Activated CD4-positive, alpha-beta memory T cell treated with anti-CD3 and anti-CD28 coated beads, Interleukin-2, amount 10 ng/mL, durations not matched to agents 7 days and 5 days (primary cell): ENCODE data around the gene VSTM2L. TPM values are rescaled to one million over a fixed set of nuclear protein-coding genes. Genes with fewer than 3 reads are reported as not detected.

ENCODE experiments used
- CTCF ChIA-PET: fragments of 350-600 bp; sonication (Branson Sonifier 250); formaldehyde crosslinking; loops from one replicate; lab custom pipeline; 2021; ENCODE audit warnings: antibody characterized with exemption, inconsistent platforms; lab: Charles Lee
- POLR2A ChIA-PET: fragments of 350-600 bp; sonication (Branson Sonifier 250); formaldehyde crosslinking; loops from one replicate; lab custom pipeline; 2021; ENCODE audit warnings: antibody characterized with exemption; lab: Charles Lee
- DNase-seq: peaks from one replicate; pipeline ENCODE4 v3.0.0-alpha.2; 2020
- H3K27ac Mint-ChIP-seq: one replicate; pipeline ENCODE4 v1.8.0; 2021; ENCODE audit warnings: mild to moderate bottlenecking, mixed read lengths
- H3K27me3 Mint-ChIP-seq: one replicate; pipeline ENCODE4 v1.8.0; 2021; ENCODE audit warnings: mixed read lengths
- H3K36me3 Mint-ChIP-seq: one replicate; pipeline ENCODE4 v1.8.0; 2021; ENCODE audit warnings: low read depth, mixed read lengths
- H3K4me1 Mint-ChIP-seq: one replicate; pipeline ENCODE4 v1.8.0; 2021; ENCODE audit warnings: mixed read lengths
- H3K4me3 Mint-ChIP-seq: one replicate; pipeline ENCODE4 v1.8.0; 2021; ENCODE audit warnings: mild to moderate bottlenecking, mixed read lengths
- H3K9me3 Mint-ChIP-seq: one replicate; pipeline ENCODE4 v1.8.0; 2021; ENCODE audit warnings: mixed read lengths
- total RNA-seq, 2 experiments: library from RNA; stranded (reverse); gene quantifications; one replicate each; pipeline ENCODE4 v1.2.3, GENCODE V29; 2021

Gene VSTM2L
- total RNA-seq, 2 experiments from 2014 or later: 0.20 TPM; not detected in 1

DNA sequence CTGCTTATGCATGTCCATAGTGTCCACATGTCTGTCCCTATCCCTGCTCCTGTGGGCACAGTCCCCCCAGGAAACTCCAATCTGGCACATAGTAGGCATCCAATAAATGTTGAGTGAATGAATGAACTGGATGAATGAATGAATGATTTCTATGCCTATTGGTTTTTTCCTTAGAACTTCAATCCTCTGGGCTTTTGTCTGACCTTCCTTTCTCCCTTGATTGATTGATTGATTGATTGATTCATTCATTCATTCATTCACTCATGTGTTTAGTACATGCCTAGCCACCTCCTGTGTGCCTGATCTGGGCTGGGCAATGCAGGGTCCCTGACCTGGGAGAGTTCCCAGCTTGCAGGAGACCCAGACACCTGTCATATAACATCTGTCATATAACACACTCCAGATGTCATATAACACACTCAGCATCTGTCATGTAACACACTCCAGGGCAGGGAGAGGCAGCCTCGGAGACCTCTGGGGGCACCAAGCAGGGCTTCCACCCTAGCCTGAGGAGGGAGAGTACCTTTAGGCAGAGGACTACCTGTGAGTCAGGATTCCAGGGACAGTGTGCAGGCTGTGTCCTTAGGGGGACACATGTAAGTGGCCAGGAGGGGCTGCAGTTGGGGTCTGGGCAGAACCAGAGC is 17.9 kb downstream of the VSTM2L start:
- Mint-ChIP-seq H3K9me3 (no peaks in the 10 kb centered on the region), H3K27ac (no peak overlapping the region), H3K4me1 (peaks cover 13% of the 10 kb centered on the region), H3K27me3 (peaks cover 8% of the 10 kb centered on the region), H3K4me3 (no peak overlapping the region), H3K36me3 (no peaks in the 10 kb centered on the region)
- ChIA-PET CTCF (no interaction called here), POLR2A (no interaction called here)
- DNase-seq: no peak

DNA sequence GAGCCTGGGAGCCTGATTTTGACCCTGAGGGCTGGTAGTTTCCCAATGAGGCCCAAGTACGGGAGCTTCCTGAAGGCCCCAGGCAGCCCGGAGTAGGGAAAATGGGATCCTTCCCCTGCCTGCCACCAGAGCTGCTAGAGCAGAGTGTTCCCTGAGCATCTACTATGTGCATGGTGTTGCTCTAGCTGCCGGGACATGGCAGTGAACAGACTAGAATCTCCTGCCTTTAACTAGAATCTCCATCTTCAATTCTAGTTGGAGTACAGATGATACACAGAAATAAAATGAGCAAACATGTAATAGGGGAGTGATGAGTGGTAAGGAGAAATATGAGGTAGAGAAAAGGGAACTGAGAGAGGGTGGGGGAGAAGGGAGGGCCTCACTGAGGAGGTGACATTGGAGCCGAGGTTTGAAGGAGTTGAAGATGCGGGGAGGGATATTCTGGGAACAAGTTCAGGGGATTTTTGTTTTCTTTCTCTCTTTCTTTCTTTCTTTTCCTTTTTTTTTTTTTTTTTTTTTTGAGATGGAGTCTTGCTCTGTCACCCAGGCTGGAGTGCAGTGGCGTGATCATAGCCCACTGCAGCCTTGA is 18.5 kb downstream of the VSTM2L start:
- no peaks in the 10 kb centered on the region for H3K36me3 Mint-ChIP-seq
- H3K27me3 Mint-ChIP-seq: peaks cover 8% of the 10 kb centered on the region
- peaks cover 13% of the 10 kb centered on the region for H3K4me1 Mint-ChIP-seq
- DNase-seq: no peak
- ChIA-PET CTCF (no interaction called here), POLR2A (no interaction called here)
- H3K27ac Mint-ChIP-seq: no peak overlapping the region
- no peaks in the 10 kb centered on the region for H3K9me3 Mint-ChIP-seq
- no peak overlapping the region for H3K4me3 Mint-ChIP-seq

DNA sequence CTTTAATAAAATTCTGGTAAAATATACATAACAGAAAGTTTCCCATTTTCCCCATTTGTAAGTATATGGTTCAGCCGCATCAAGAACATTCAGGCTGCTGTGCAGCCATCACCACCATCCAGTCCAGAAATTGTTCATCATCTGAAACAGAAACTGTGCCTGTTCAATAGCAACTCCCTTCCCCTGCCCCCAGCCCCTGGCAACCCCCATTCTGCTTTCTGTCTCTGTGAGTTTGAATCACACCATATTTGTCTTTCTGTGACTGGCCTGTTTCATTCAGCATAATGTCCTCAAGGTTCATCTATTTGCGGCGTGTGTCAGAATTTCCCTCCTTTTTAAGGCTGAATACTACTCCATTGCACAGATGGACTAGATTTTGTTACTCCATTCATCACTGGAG is 19.1 kb downstream of the VSTM2L start:
- Mint-ChIP-seq H3K27me3 (peaks cover 5% of the 10 kb centered on the region), H3K36me3 (no peaks in the 10 kb centered on the region), H3K4me3 (no peak overlapping the region), H3K4me1 (peaks cover 13% of the 10 kb centered on the region), H3K27ac (no peak overlapping the region), H3K9me3 (no peaks in the 10 kb centered on the region)
- POLR2A ChIA-PET: no interaction called here
- DNase-seq: peak; percentile 32
- CTCF ChIA-PET: no interaction called here

DNA sequence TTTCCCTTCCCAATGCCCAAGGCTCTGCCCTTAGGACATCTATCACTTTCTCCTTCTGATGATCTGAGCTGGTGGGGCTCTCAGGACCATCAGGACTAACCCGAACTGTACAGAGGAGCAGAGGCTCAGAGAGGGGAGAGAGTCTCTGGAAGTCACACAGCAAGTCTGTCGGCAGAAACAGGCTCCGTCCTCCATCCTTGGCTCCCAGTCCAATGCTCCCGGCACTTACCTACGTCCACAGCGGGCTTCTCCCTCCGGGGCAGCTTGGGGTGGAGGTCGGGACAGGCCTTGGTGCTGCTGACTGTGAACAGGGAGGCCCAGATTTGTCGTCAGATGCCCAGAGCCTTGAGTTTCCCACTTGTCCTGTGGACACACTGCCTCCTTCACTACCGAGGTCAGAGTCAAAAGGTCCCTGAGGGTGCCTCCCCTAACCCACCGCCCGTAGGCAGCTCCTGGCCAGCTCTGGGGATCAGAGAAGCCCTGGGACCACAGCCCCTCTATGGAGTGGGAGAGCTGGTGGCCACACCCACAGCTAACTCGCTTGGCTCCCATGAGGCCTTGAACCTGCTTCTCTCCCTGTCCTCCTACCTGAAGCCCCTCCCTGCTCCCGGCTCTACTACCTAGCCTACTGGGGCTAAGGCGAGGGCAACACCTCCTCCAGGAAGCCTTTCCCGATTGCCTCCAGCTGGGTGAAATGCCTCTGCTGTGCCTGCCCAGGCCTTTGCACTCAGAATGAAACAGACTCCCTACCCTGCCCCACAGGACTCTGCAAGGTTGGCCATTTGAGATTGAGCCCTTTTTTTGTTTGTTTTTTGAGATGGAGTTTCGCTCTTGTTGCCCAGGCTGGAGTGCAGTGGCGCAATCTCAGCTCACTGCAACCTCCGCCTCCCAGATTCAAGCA is 22.6 kb downstream of the VSTM2L start:
- DNase-seq: no peak
- CTCF ChIA-PET: no interaction called here
- no peak overlapping the region for H3K27ac Mint-ChIP-seq

GRCh38 chr20:37926612-37927011 is 23.7 kb downstream of the VSTM2L start:
- no peak overlapping the region for H3K27ac Mint-ChIP-seq
- peaks cover 6% of the 10 kb centered on the region for H3K27me3 Mint-ChIP-seq
- CTCF ChIA-PET: no interaction called here
- no peaks in the 10 kb centered on the region for H3K36me3 Mint-ChIP-seq
- no peak overlapping the region for H3K4me3 Mint-ChIP-seq
- no peak for DNase-seq
- POLR2A ChIA-PET: no interaction called here
- peaks cover 5% of the 10 kb centered on the region for H3K4me1 Mint-ChIP-seq
- H3K9me3 Mint-ChIP-seq: no peaks in the 10 kb centered on the region

More for the DNA sequence above, 22.6 kb downstream of the VSTM2L start:
- H3K4me3 Mint-ChIP-seq: no peak overlapping the region
- H3K36me3 Mint-ChIP-seq: no peaks in the 10 kb centered on the region
- H3K4me1 Mint-ChIP-seq: peaks cover 13% of the 10 kb centered on the region
- POLR2A ChIA-PET: no interaction called here
- H3K9me3 Mint-ChIP-seq: no peaks in the 10 kb centered on the region
- peaks cover 6% of the 10 kb centered on the region for H3K27me3 Mint-ChIP-seq

GRCh38 chr20:37927410-37928095 is 24.6 kb downstream of the VSTM2L start:
- peaks cover 7% of the 10 kb centered on the region for H3K27me3 Mint-ChIP-seq
- no peak overlapping the region for H3K27ac Mint-ChIP-seq
- ChIA-PET CTCF (no interaction called here), POLR2A (no interaction called here)
- H3K36me3 Mint-ChIP-seq: no peaks in the 10 kb centered on the region
- no peaks in the 10 kb centered on the region for H3K4me1 Mint-ChIP-seq
- no peak for DNase-seq
- no peak overlapping the region for H3K4me3 Mint-ChIP-seq
- no peaks in the 10 kb centered on the region for H3K9me3 Mint-ChIP-seq

DNA sequence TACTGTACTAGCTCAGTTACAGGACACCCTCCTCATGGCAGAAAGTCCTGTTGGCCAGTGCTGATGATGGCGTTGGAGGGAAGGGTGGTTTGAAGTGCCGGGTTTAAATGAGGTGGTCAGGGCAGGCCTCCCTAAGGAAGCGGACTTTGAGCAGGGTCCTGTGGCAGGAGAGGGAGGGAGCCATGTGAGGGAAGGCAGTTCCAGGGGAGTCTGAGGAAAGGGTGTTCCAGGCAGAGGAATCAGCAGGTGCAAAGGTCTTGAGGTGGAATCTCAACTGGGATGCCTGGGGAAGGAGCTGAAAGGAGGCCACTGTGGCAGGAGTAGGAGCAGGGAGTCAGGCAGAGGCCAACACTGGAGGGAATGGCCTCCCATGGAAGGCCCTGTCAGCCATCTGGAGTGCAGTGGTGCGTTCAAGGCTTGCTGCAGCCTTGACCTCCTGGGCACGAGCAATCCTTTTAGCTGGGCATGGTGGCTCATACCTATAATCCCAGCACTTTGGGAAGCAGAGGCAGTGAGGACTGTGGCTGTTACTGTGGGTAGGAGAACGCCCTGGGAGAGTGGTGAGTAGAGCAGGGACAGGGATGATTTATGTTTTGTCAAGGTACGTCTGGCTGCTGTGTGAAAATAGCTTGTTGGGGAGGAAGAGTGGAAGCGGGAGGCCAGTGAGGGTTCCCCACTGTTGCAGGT is 26.2 kb downstream of the VSTM2L start:
- no peaks in the 10 kb centered on the region for H3K4me1 Mint-ChIP-seq
- ChIA-PET POLR2A (no interaction called here), CTCF (no interaction called here)
- no peak overlapping the region for H3K4me3 Mint-ChIP-seq
- no peak overlapping the region for H3K27ac Mint-ChIP-seq
- H3K9me3 Mint-ChIP-seq: no peaks in the 10 kb centered on the region
- no peak for DNase-seq
- no peaks in the 10 kb centered on the region for H3K36me3 Mint-ChIP-seq
- peaks cover 10% of the 10 kb centered on the region for H3K27me3 Mint-ChIP-seq

- Mint-ChIP-seq H3K27ac (no peak overlapping the region), H3K9me3 (no peaks in the 10 kb centered on the region), H3K36me3 (no peaks in the 10 kb centered on the region), H3K4me1 (no peaks in the 10 kb centered on the region), H3K27me3 (peaks cover 11% of the 10 kb centered on the region), H3K4me3 (no peak overlapping the region)
- POLR2A ChIA-PET: no interaction called here
- DNase-seq: no peak
- CTCF ChIA-PET: no interaction called here
Measured at GRCh38 chr20:37929683-37930014, 26.7 kb downstream of the VSTM2L start.

- no peak for DNase-seq
- Mint-ChIP-seq H3K4me1 (no peaks in the 10 kb centered on the region), H3K36me3 (no peaks in the 10 kb centered on the region), H3K9me3 (no peaks in the 10 kb centered on the region), H3K4me3 (no peak overlapping the region), H3K27ac (no peak overlapping the region), H3K27me3 (peaks cover 11% of the 10 kb centered on the region)
- ChIA-PET CTCF (interaction anchor here (0.9 kb wide), 1 partner anchor 61 kb away, joined by 3 read pairs; no protein-coding TSS in a partner anchor), POLR2A (no interaction called here)
Measured at GRCh38 chr20:37931153-37931922, 28.4 kb downstream of the VSTM2L start.

DNA sequence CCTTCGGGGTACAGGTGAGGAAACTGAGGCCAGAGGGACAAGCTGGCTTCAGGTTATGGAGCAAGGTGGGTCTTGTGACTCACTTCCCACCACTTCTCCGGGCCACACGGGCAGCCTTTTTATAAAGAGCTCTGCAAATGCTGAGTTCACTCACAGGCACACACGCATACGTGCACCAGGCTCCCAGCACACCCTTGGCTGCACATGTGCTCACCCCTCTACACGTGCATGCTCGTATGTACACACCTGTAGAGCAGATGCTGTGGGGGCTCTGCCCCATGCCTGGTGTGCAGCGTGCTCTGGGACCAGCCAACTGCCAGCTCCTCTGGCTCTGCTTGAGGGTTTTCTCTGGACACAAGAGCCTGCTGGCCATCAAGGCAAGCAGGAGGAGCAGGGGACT is 29.1 kb downstream of the VSTM2L start:
- no peaks in the 10 kb centered on the region for H3K36me3 Mint-ChIP-seq
- ChIA-PET CTCF (no interaction called here), POLR2A (no interaction called here)
- DNase-seq: no peak
- H3K27me3 Mint-ChIP-seq: peaks cover 11% of the 10 kb centered on the region
- H3K27ac Mint-ChIP-seq: no peak overlapping the region
- no peaks in the 10 kb centered on the region for H3K9me3 Mint-ChIP-seq
- H3K4me3 Mint-ChIP-seq: no peak overlapping the region
- H3K4me1 Mint-ChIP-seq: no peaks in the 10 kb centered on the region

DNA sequence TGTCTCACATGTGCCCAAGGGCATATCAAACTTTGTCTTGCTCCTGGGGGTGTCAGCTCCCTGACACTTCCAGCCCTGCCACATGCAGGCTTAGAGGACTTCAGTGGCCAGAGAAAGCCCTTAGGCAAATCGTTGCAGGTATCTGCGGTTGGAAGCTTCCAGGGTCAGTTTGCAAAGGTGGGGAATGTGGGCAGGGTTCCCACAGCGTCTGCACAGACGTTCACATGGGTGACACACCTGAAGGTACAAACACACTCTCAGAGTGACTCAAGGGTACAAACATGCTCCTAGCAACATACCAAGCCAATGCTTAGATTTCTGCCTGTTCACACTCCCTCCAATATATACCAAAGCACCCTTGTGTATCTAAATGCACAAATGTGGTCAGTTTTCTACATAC is 30.0 kb downstream of the VSTM2L start:
- CTCF ChIA-PET: no interaction called here
- no peak overlapping the region for H3K27ac Mint-ChIP-seq
- no peak for DNase-seq
- no peaks in the 10 kb centered on the region for H3K9me3 Mint-ChIP-seq
- H3K36me3 Mint-ChIP-seq: no peaks in the 10 kb centered on the region
- no peak overlapping the region for H3K4me3 Mint-ChIP-seq
- POLR2A ChIA-PET: no interaction called here
- H3K27me3 Mint-ChIP-seq: peaks cover 11% of the 10 kb centered on the region
- H3K4me1 Mint-ChIP-seq: no peaks in the 10 kb centered on the region
